HL-60 (cell line): Measurements from ENCODE around the gene THAP12.
"Not testable (repeated sequence)": the region's sequence is repeated elsewhere in the genome, so short reads cannot be mapped to it uniquely, and the experiment has no call there.

Source experiments
- GABPA ChIP-seq: IDR thresholded peaks from 2 replicates; pipeline ENCODE4 v1.6.1; 2012; ENCODE audit warnings: low read depth
- POLR2AphosphoS5 ChIP-seq: IDR thresholded peaks from 2 replicates; pipeline ENCODE4 v1.6.1; 2012; ENCODE audit warnings: low read depth
- TF ChIP-seq, protein P1 (sequence below): IDR thresholded peaks from one replicate; pipeline ENCODE4 v1.5.1; 2011; ENCODE audit warnings: low read length, control low read depth, inconsistent platforms; ENCODE audit not compliant: insufficient read depth
- TF ChIP-seq, protein P2 (sequence below): IDR thresholded peaks from 2 replicates; pipeline ENCODE4 v1.6.1; 2012; ENCODE audit warnings: low read depth; ENCODE audit not compliant: insufficient replicate concordance

DNA sequence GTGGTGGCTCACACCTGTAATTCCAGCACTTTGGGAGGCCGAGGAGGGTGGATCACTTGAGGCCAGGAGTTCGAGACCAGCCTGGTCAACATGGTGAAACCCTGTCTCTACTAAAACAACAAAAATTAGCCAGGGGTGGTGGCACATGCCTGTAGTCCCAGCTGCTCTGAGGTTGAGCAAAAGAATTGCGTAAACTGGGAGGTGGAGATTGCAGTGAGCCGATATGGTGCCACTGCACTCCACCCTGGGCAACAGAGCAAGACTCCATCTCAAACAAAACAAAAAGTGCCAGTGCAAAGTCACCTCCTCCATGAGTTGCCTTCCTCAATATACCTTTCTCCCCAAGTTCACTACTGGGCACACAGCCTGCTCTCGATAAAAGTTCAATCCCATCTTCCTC is 61.1 kb downstream of the THAP12 start:
- TF ChIP-seq, protein P1, sequence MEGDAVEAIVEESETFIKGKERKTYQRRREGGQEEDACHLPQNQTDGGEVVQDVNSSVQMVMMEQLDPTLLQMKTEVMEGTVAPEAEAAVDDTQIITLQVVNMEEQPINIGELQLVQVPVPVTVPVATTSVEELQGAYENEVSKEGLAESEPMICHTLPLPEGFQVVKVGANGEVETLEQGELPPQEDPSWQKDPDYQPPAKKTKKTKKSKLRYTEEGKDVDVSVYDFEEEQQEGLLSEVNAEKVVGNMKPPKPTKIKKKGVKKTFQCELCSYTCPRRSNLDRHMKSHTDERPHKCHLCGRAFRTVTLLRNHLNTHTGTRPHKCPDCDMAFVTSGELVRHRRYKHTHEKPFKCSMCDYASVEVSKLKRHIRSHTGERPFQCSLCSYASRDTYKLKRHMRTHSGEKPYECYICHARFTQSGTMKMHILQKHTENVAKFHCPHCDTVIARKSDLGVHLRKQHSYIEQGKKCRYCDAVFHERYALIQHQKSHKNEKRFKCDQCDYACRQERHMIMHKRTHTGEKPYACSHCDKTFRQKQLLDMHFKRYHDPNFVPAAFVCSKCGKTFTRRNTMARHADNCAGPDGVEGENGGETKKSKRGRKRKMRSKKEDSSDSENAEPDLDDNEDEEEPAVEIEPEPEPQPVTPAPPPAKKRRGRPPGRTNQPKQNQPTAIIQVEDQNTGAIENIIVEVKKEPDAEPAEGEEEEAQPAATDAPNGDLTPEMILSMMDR = not testable (repeated sequence)
- TF ChIP-seq, protein P2, sequence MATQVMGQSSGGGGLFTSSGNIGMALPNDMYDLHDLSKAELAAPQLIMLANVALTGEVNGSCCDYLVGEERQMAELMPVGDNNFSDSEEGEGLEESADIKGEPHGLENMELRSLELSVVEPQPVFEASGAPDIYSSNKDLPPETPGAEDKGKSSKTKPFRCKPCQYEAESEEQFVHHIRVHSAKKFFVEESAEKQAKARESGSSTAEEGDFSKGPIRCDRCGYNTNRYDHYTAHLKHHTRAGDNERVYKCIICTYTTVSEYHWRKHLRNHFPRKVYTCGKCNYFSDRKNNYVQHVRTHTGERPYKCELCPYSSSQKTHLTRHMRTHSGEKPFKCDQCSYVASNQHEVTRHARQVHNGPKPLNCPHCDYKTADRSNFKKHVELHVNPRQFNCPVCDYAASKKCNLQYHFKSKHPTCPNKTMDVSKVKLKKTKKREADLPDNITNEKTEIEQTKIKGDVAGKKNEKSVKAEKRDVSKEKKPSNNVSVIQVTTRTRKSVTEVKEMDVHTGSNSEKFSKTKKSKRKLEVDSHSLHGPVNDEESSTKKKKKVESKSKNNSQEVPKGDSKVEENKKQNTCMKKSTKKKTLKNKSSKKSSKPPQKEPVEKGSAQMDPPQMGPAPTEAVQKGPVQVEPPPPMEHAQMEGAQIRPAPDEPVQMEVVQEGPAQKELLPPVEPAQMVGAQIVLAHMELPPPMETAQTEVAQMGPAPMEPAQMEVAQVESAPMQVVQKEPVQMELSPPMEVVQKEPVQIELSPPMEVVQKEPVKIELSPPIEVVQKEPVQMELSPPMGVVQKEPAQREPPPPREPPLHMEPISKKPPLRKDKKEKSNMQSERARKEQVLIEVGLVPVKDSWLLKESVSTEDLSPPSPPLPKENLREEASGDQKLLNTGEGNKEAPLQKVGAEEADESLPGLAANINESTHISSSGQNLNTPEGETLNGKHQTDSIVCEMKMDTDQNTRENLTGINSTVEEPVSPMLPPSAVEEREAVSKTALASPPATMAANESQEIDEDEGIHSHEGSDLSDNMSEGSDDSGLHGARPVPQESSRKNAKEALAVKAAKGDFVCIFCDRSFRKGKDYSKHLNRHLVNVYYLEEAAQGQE = not testable (repeated sequence)
- TF ChIP-seq POLR2AphosphoS5, GABPA: not testable (repeated sequence)
